WI38 (cell line): ENCODE measurements around the gene FIGLA.
"Not testable (repeated sequence)": the region's sequence is repeated elsewhere in the genome, so short reads cannot be mapped to it uniquely, and the experiment has no call there.

Source experiments
- H3K4me3 ChIP-seq: 2 replicates; pipeline ENCODE4 v1.5.1; 2011; ENCODE audit warnings: low read depth, mild to moderate bottlenecking, control low read depth, low read length
- TF ChIP-seq, protein P1 (sequence below): IDR thresholded peaks from 2 replicates; pipeline ENCODE4 v1.5.1; 2012; ENCODE audit warnings: low read depth, mild to moderate bottlenecking, control low read depth, low read length

FIGLA gene

DNA sequence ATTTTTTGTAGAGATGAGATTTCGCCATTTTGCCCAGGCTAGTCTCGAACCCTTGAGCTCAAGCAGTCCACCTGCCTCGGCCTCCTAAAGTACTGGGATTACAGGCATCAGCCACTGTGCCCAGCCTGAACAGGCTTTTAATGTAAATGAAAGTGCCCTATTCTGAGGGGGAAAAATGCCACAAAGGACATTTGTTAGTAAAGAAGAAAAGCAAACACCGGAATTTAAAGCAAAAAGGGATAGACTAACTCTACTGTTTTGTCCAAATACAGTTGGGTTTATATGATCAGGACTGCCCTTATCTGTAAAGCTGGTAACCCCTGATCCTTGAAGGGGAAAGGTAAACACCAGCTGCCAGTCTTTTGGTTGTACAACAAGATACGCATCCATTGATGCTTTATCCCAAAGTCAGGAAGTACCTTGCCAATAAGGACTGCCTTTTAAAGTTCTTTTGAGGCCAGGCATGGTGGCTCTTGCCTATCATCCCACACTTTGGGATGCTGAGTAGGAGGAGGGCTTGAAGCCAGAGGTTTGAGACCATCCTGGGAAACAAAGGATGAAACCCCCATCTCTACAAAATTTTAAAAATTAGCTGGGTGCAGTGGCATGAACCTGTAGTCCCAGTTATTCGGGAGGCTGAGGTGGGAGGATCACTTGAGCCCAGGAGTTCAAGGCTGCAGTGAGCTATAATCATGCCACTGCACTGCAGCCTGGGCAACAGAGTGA lies 16.8 kb upstream of the FIGLA start:
- TF ChIP-seq, protein P1, sequence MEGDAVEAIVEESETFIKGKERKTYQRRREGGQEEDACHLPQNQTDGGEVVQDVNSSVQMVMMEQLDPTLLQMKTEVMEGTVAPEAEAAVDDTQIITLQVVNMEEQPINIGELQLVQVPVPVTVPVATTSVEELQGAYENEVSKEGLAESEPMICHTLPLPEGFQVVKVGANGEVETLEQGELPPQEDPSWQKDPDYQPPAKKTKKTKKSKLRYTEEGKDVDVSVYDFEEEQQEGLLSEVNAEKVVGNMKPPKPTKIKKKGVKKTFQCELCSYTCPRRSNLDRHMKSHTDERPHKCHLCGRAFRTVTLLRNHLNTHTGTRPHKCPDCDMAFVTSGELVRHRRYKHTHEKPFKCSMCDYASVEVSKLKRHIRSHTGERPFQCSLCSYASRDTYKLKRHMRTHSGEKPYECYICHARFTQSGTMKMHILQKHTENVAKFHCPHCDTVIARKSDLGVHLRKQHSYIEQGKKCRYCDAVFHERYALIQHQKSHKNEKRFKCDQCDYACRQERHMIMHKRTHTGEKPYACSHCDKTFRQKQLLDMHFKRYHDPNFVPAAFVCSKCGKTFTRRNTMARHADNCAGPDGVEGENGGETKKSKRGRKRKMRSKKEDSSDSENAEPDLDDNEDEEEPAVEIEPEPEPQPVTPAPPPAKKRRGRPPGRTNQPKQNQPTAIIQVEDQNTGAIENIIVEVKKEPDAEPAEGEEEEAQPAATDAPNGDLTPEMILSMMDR: no peak
- no peak overlapping the region for H3K4me3 ChIP-seq

- no peak overlapping the region for H3K4me3 ChIP-seq
- TF ChIP-seq, protein P1: no peak
Measured at GRCh38 chr2:70806620-70807019, 16.2 kb upstream of the FIGLA start.

GRCh38 chr2:70806013-70806412 lies 15.6 kb upstream of the FIGLA start:
- TF ChIP-seq, protein P1: no peak
- no peak overlapping the region for H3K4me3 ChIP-seq

DNA sequence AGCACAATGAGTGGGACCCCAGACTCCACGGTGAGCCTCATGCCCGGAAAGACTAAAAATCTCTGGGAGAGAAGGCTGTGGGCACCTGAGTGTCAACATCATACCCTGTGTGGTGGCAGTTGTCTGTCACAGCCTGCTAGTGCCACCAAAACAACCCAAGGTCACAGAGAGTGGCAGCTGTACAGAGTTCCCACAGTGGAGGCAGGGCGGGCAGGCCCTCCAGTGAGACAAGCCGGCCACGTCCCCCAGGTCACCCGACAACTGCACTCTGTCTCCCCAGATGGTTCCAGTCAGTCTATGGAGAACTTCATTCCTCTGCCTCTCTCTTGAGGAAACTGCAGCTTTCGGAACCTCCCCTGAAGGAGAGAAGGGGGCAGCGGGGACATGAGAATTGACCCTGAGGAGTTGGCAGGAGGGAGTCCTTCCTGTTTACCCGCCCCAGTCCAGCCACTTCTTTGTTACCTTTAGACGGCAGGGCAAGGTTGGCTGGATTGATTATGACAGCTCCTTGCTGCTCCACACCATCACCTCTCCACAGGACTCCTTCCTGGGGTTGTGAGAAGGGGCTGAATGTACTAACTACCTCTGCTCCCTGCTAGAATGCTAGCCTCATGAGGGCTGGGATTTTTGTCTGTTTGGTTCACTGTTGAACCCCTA lies 11.3 kb upstream of the FIGLA start:
- H3K4me3 ChIP-seq: no peak overlapping the region
- TF ChIP-seq, protein P1: no peak

GRCh38 chr2:70799706-70800105 lies 9.3 kb upstream of the FIGLA start:
- TF ChIP-seq, protein P1: no peak
- H3K4me3 ChIP-seq: no peak overlapping the region

- H3K4me3 ChIP-seq: not testable (repeated sequence)
Measured at GRCh38 chr2:70797996-70798395, 7.6 kb upstream of the FIGLA start.

- no peak overlapping the region for H3K4me3 ChIP-seq
- TF ChIP-seq, protein P1: no peak
Measured at GRCh38 chr2:70797506-70797905, 7.1 kb upstream of the FIGLA start.

DNA sequence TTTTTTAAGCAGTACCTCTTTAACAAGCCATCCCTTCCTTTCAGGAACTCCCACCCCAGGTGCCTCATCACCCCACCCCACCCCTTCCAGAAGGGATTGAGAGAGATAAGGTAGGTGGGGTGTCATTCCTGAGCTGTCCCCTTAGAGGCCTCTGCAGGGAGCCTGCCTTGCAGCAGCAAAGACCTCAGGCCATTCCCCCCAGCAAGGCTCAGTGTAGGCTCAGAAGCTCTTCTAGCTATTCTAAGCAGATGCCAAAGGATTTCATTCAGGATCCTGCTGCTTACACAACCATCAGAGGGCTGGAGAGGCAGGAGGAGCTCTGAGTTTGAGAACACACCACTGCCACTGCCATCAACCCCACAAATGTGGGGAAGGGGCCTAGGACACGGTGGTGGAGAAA lies 5.8 kb upstream of the FIGLA start:
- TF ChIP-seq, protein P1: no peak

More for the DNA sequence above, 5.8 kb upstream of the FIGLA start:
- H3K4me3 ChIP-seq: no peak overlapping the region
